HepG2 (cell line): ENCODE results near the gene PTGER3. TPM values are rescaled to one million over a fixed set of nuclear protein-coding genes. Genes with fewer than 3 reads are reported as not detected.

Experiments used
- ATAC-seq: fragments of 200-7000 bp; cut with Tn5 transposase; 3 replicates; pipeline ENCODE4 v1.9.1; 2020; ENCODE audit warnings: mild to moderate bottlenecking, moderate library complexity
- BruUV-seq: library from RNA; stranded (reverse); fragments of 400-500 nt; replicated peaks from 2 replicates; lab custom pipeline; 2021; lab: Mats Ljungman, UMichigan
- CTCF ChIA-PET: fragments of 300-600 bp; formaldehyde crosslinking; extraction: SDS; loops from one replicate; lab custom pipeline; 2021; ENCODE audit warnings: low total read pairs, inconsistent platforms, low intra/inter-chr PET ratio; lab: Yijun Ruan, JAX
- POLR2A ChIA-PET: fragments of 350-600 bp; sonication (Branson Sonifier 250); formaldehyde crosslinking; loops from one replicate; lab custom pipeline; 2020; ENCODE audit warnings: antibody characterized with exemption, inconsistent platforms; lab: Yijun Ruan, JAX
- DNase-seq: peaks from one replicate; pipeline ENCODE4 v3.0.0-alpha.2; 2015; ENCODE audit warnings: low spot score
- FAIRE-seq: peaks from 3 replicates; lab custom pipeline; 2011; peaks lifted over from hg19 to GRCh38; lab: Jason Lieb, UNC
- H2AFZ ChIP-seq: one replicate; pipeline ENCODE4 v1.6.1; 2011; ENCODE audit warnings: low read length, inconsistent platforms
- H3K27ac ChIP-seq: fragments of 300-600 bp; 3 replicates; pipeline ENCODE4 v1.8.0; 2011; ENCODE audit warnings: mixed run types, mild to moderate bottlenecking, mixed read lengths, low read length, inconsistent platforms; ENCODE audit not compliant: insufficient read depth; ENCODE audit errors: extremely low read length
- H3K27me3 ChIP-seq, 2 experiments: fragments of 200-600 bp in 1 of 2; 2 replicates in 1 of 2; 3 replicates in 1 of 2; pipeline versions ENCODE4 v1.6.0 to v1.8.0; 2011; ENCODE audit warnings: low read length in 2 of 2, mild to moderate bottlenecking in 2 of 2, moderate library complexity in 2 of 2, inconsistent platforms in 1 of 2; ENCODE audit not compliant: insufficient read depth in 2 of 2, control insufficient read depth in 1 of 2
- H3K36me3 ChIP-seq, 2 experiments: fragments of 200-600 bp in 1 of 2; replicated peaks in 1 of 2; 2 replicates in 1 of 2; 3 replicates in 1 of 2; pipeline versions ENCODE4 v1.5.1 to v1.8.0; 2011; ENCODE audit warnings: low read length in 2 of 2, inconsistent platforms in 1 of 2; ENCODE audit not compliant: insufficient read depth in 2 of 2, control insufficient read depth in 1 of 2
- H3K4me1 ChIP-seq: 2 replicates; pipeline ENCODE4 v1.5.1; 2012; ENCODE audit warnings: low read length, inconsistent platforms; ENCODE audit not compliant: insufficient read depth
- H3K4me2 ChIP-seq: 2 replicates; pipeline ENCODE4 v1.6.0; 2011; ENCODE audit warnings: low read depth, low read length, inconsistent platforms
- H3K4me3 ChIP-seq, 3 experiments: fragments of 200-600 bp in 1 of 3; sonication (generic), shearing (Covaris generic) in 1 of 3; replicated peaks in 1 of 3; 2 replicates each; pipeline ENCODE4 v1.5.1; 2011 to 2016; ENCODE audit warnings: low read length in 3 of 3, inconsistent platforms in 2 of 3, low read depth in 2 of 3, mild to moderate bottlenecking in 2 of 3, control low read depth in 1 of 3, mixed read lengths in 1 of 3; ENCODE audit not compliant: insufficient read depth in 1 of 3
- H3K79me2 ChIP-seq: one replicate; pipeline ENCODE4 v1.6.1; 2011; ENCODE audit warnings: low read length, inconsistent platforms; ENCODE audit not compliant: insufficient read depth
- H3K9ac ChIP-seq: 2 replicates; pipeline ENCODE4 v1.6.0; 2011; ENCODE audit warnings: mild to moderate bottlenecking, low read depth, low read length, inconsistent platforms; ENCODE audit not compliant: insufficient read depth
- H3K9me3 ChIP-seq: 2 replicates; pipeline ENCODE4 v1.5.1; 2012; ENCODE audit warnings: mild to moderate bottlenecking, low read length
- H4K20me1 ChIP-seq: 2 replicates; pipeline ENCODE4 v1.6.0; 2011; ENCODE audit warnings: inconsistent platforms, mild to moderate bottlenecking, low read length, moderate library complexity; ENCODE audit not compliant: insufficient read depth
- ETV6 ChIP-seq: sonication (generic); formaldehyde crosslinking; conservative IDR thresholded peaks from 2 replicates; pipeline ENCODE4 v1.4.0; 2020; ENCODE audit warnings: missing genetic modification reagents
- HOXA9 ChIP-seq: sonication (generic); formaldehyde crosslinking; IDR thresholded peaks from 2 replicates; pipeline ENCODE4 v1.8.1; 2022; ENCODE audit warnings: missing genetic modification reagents, mild to moderate bottlenecking, moderate library complexity, borderline replicate concordance
- MED1 ChIP-seq: sonication (generic); formaldehyde crosslinking; IDR thresholded peaks from 2 replicates; pipeline ENCODE4 v1.4.0; 2020; ENCODE audit warnings: missing genetic modification reagents
- MED13 ChIP-seq: sonication (generic); formaldehyde crosslinking; IDR thresholded peaks from 2 replicates; pipeline ENCODE4 v1.5.0; 2020; ENCODE audit warnings: missing genetic modification reagents
- RBAK ChIP-seq: sonication (generic); formaldehyde crosslinking; IDR thresholded peaks from 2 replicates; pipeline ENCODE4 v1.5.1; 2020; ENCODE audit warnings: mild to moderate bottlenecking, missing genetic modification reagents
- SRF ChIP-seq: IDR thresholded peaks from 2 replicates; pipeline ENCODE4 v1.6.1; 2011; ENCODE audit warnings: mild to moderate bottlenecking, low read depth, low read length, moderate library complexity
- SRSF9 ChIP-seq: fragments of 200-400 bp; formaldehyde crosslinking; IDR thresholded peaks from 2 replicates; pipeline ENCODE4 v1.6.1; 2018; ENCODE audit warnings: borderline replicate concordance, mild to moderate bottlenecking, low read depth, low read length; ENCODE audit not compliant: insufficient read depth, poor library complexity, severe bottlenecking
- TGIF2 ChIP-seq: IDR thresholded peaks from 2 replicates; pipeline ENCODE4 v1.6.1; 2016; ENCODE audit warnings: control low read depth, missing compliant biosample characterization
- ZBTB40 ChIP-seq, 2 experiments: fragments of 450-650 bp in 1 of 2; sonication (generic) in 1 of 2; formaldehyde crosslinking in 1 of 2; IDR thresholded peaks; 2 replicates each; pipeline versions ENCODE4 v1.6.1 to v1.8.0; 2016 to 2022; ENCODE audit warnings: antibody characterized with exemption in 1 of 2, mild to moderate bottlenecking in 1 of 2, missing genetic modification reagents in 1 of 2
- ZKSCAN8 ChIP-seq: IDR thresholded peaks from 2 replicates; pipeline ENCODE4 v1.6.1; 2016; ENCODE audit warnings: borderline replicate concordance, missing genetic modification reagents, missing compliant biosample characterization
- ZNF136 ChIP-seq: sonication (generic); formaldehyde crosslinking; IDR thresholded peaks from 2 replicates; pipeline ENCODE4 v1.8.1; 2022; ENCODE audit warnings: low read depth, mild to moderate bottlenecking, moderate library complexity, missing genetic modification reagents
- ZNF292 ChIP-seq: sonication (generic); formaldehyde crosslinking; IDR thresholded peaks from 2 replicates; pipeline ENCODE4 v1.8.1; 2022; ENCODE audit warnings: mild to moderate bottlenecking, low read depth, missing genetic modification reagents, borderline replicate concordance
- whole genome bisulfite sequencing: methylation state at CpG from one replicate; pipeline ENCODE4 v1.1.6; 2017; ENCODE audit warnings: low lambda C conversion rate; 5-methylcytosine and 5-hydroxymethylcytosine counted together
- in situ Hi-C: cut with HindIII; loops from 2 replicates; pipeline ENCODE4 v1.10.0; 2017; ENCODE audit warnings: low pct_unique_long_range_greater_than_20kb; ENCODE audit not compliant: extremely low pct_ligation_motif_present
- intact Hi-C: fragments of 100-400 bp; cut with micrococcal nuclease; formaldehyde crosslinking; loops from one replicate; pipeline ENCODE4 v1.10.0; 2022; ENCODE audit not compliant: unreplicated experiment
- polyA plus RNA-seq, 8 experiments: library from polyadenylated mRNA; depleted of rRNA in 3 of 8; stranded (reverse) in 7 of 8; unstranded in 1 of 8; fragments of >200 nt; fragmentation: Illumina TruSeq in 4 of 8; extraction: Trizol in 4 of 8; gene quantifications; 2 replicates each; pipeline versions ENCODE4 v1.2.1 to v1.2.3, GENCODE V29; 2011 to 2016; ENCODE audit warnings: low read depth in 4 of 8, missing spikeins in 1 of 8, mixed read lengths in 1 of 8; ENCODE audit not compliant: insufficient read depth in 1 of 8
- total RNA-seq, 5 experiments: library from RNA; depleted of rRNA; stranded (reverse); fragments of >200 nt; fragmentation: Illumina TruSeq; extraction: Trizol; gene quantifications; 2 replicates each; pipeline ENCODE4 v1.2.3, GENCODE V29; 2016; ENCODE audit warnings: low read depth in 1 of 5
- TF ChIP-seq, protein P1 (sequence below): sonication (generic); formaldehyde crosslinking; IDR thresholded peaks from 2 replicates; pipeline ENCODE4 v1.4.0; 2020; ENCODE audit warnings: missing genetic modification reagents; ENCODE audit errors: not compliant biosample characterization
- TF ChIP-seq, protein P2 (sequence below): sonication (generic); formaldehyde crosslinking; IDR thresholded peaks from 2 replicates; pipeline ENCODE4 v1.8.0; 2022; ENCODE audit warnings: missing genetic modification reagents, mild to moderate bottlenecking, borderline replicate concordance

PTGER3 gene
- total and polyA plus RNA-seq, 2 of the 13 experiments (the other 11 are each of a cell fraction or from before 2014, with no cell fraction given) = 0.01 TPM; not detected in 1

- H3K9ac ChIP-seq = no peak overlapping the region
- H3K9me3 ChIP-seq = no peaks in the 10 kb centered on the region
- BruUV-seq = no TSS peak
- ChIA-PET POLR2A (no interaction called here), CTCF (no interaction called here)
- 0% methylated on average over 4 of the region's 4 CpGs for WGBS
- no peaks in the 10 kb centered on the region for H3K27me3 ChIP-seq
- FAIRE-seq = no peak
- H3K4me2 ChIP-seq = no peak overlapping the region
- in situ Hi-C loops = no loop called here
- H3K27ac ChIP-seq = no peak overlapping the region
- no peaks in the 10 kb centered on the region for H3K4me1 ChIP-seq
- no peaks in the 10 kb centered on the region for H4K20me1 ChIP-seq
- H3K79me2 ChIP-seq = no peaks in the 10 kb centered on the region
- no peak for ATAC-seq
- no peak for DNase-seq
- no peaks in the 10 kb centered on the region for H3K36me3 ChIP-seq
- H2AFZ ChIP-seq = no peak overlapping the region
- intact Hi-C loops = no loop called here
- H3K4me3 ChIP-seq = no peak overlapping the region
- TF ChIP-seq MED13 (CRISPR knock-in tag) = no peak
- no peak for TF ChIP-seq ZKSCAN8 (CRISPR knock-in tag)
- no peak for TF ChIP-seq ZBTB40 (IDR thresholded peaks at IDR 0.05)
- no peak for TF ChIP-seq ZBTB40 (CRISPR knock-in tag; IDR thresholded peaks at IDR 0.05)
- TF ChIP-seq RBAK (CRISPR knock-in tag) = no peak
- TF ChIP-seq MED1 (CRISPR knock-in tag) = no peak
- no peak for TF ChIP-seq HOXA9
- TF ChIP-seq TGIF2 (CRISPR knock-in tag) = no peak
- TF ChIP-seq ZNF292 (CRISPR knock-in tag) = no peak
- TF ChIP-seq SRSF9 = no peak
- TF ChIP-seq ETV6 = no peak
- TF ChIP-seq SRF = no peak
- TF ChIP-seq, protein P1, sequence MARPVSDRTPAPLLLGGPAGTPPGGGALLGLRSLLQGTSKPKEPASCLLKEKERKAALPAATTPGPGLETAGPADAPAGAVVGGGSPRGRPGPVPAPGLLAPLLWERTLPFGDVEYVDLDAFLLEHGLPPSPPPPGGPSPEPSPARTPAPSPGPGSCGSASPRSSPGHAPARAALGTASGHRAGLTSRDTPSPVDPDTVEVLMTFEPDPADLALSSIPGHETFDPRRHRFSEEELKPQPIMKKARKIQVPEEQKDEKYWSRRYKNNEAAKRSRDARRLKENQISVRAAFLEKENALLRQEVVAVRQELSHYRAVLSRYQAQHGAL (CRISPR knock-in tag) = no peak
- TF ChIP-seq ZNF136 (CRISPR knock-in tag) = no peak
- TF ChIP-seq, protein P2, sequence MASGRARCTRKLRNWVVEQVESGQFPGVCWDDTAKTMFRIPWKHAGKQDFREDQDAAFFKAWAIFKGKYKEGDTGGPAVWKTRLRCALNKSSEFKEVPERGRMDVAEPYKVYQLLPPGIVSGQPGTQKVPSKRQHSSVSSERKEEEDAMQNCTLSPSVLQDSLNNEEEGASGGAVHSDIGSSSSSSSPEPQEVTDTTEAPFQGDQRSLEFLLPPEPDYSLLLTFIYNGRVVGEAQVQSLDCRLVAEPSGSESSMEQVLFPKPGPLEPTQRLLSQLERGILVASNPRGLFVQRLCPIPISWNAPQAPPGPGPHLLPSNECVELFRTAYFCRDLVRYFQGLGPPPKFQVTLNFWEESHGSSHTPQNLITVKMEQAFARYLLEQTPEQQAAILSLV (CRISPR knock-in tag) = no peak
These were observed 70.6 kb downstream of the PTGER3 start for GRCh38 chr1:70977041-70977440.
